IMR-90 (cell line): Measurements from ENCODE around the gene RXFP1.

ENCODE experiments used
- CEBPB ChIP-seq: IDR thresholded peaks from 2 replicates; pipeline ENCODE4 v1.6.1; 2012; ENCODE audit warnings: low read depth, low read length, improper control_type of control experiment
- CHD1 ChIP-seq: IDR thresholded peaks from 2 replicates; pipeline ENCODE4 v1.6.1; 2012; ENCODE audit warnings: low read depth, low read length, improper control_type of control experiment
- MAFK ChIP-seq: IDR thresholded peaks from 2 replicates; pipeline ENCODE4 v1.6.1; 2012; ENCODE audit warnings: low read depth, low read length, improper control_type of control experiment
- MAZ ChIP-seq: IDR thresholded peaks from 2 replicates; pipeline ENCODE4 v1.6.1; 2012; ENCODE audit warnings: low read depth, mild to moderate bottlenecking, low read length, improper control_type of control experiment, moderate library complexity, borderline replicate concordance
- MXI1 ChIP-seq: IDR thresholded peaks from 2 replicates; pipeline ENCODE4 v1.6.1; 2012; ENCODE audit warnings: low read depth, mild to moderate bottlenecking, low read length, moderate library complexity, borderline replicate concordance
- POLR2A ChIP-seq: IDR thresholded peaks from 2 replicates; pipeline ENCODE4 v1.6.1; 2012; ENCODE audit warnings: mild to moderate bottlenecking, low read depth, low read length
- RAD21 ChIP-seq: IDR thresholded peaks from 2 replicates; pipeline ENCODE4 v1.6.1; 2012; ENCODE audit warnings: low read length, improper control_type of control experiment
- RCOR1 ChIP-seq: IDR thresholded peaks from 2 replicates; pipeline ENCODE4 v1.6.1; 2012; ENCODE audit warnings: mild to moderate bottlenecking, low read length, improper control_type of control experiment; ENCODE audit not compliant: insufficient replicate concordance
- RFX5 ChIP-seq: IDR thresholded peaks from 2 replicates; pipeline ENCODE4 v1.8.0; 2012; ENCODE audit warnings: low read depth, mild to moderate bottlenecking, low read length, moderate library complexity
- SMC3 ChIP-seq: fragments of 150-350 bp; IDR thresholded peaks from 2 replicates; pipeline ENCODE4 v1.6.1; 2016; ENCODE audit warnings: low read depth, mild to moderate bottlenecking, antibody characterized with exemption, low read length, moderate library complexity
- TF ChIP-seq, protein P1 (sequence below): conservative IDR thresholded peaks from 2 replicates; pipeline ENCODE4 v1.5.1; 2012; ENCODE audit warnings: mild to moderate bottlenecking, low read depth, low read length, improper control_type of control experiment
- TF ChIP-seq, protein P2 (sequence below): fragments of 150-350 bp; IDR thresholded peaks from 2 replicates; pipeline ENCODE4 v1.6.1; 2017; ENCODE audit warnings: mild to moderate bottlenecking, antibody characterized with exemption, low read length, low read depth

DNA sequence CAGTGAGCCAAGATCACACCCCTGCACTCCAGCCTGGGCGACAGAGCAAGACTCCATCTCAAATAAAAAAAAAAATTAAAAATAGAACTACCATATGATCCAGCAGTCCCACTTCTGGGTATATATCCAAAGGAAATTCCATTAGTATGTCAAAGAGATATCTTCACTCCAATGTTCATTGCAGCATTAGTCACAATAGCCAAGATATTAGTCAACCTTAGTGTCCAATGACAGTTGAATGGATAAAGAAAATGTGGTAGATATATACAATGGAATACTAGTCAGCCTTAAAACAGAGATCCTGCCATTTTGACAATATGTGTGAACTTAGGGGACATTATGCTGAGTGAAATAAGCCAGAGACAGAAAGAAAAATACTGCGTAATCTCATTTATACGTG lies 100.6 kb downstream of the RXFP1 start:
- TF ChIP-seq, protein P1, sequence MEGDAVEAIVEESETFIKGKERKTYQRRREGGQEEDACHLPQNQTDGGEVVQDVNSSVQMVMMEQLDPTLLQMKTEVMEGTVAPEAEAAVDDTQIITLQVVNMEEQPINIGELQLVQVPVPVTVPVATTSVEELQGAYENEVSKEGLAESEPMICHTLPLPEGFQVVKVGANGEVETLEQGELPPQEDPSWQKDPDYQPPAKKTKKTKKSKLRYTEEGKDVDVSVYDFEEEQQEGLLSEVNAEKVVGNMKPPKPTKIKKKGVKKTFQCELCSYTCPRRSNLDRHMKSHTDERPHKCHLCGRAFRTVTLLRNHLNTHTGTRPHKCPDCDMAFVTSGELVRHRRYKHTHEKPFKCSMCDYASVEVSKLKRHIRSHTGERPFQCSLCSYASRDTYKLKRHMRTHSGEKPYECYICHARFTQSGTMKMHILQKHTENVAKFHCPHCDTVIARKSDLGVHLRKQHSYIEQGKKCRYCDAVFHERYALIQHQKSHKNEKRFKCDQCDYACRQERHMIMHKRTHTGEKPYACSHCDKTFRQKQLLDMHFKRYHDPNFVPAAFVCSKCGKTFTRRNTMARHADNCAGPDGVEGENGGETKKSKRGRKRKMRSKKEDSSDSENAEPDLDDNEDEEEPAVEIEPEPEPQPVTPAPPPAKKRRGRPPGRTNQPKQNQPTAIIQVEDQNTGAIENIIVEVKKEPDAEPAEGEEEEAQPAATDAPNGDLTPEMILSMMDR = no peak
- TF ChIP-seq, protein P2, sequence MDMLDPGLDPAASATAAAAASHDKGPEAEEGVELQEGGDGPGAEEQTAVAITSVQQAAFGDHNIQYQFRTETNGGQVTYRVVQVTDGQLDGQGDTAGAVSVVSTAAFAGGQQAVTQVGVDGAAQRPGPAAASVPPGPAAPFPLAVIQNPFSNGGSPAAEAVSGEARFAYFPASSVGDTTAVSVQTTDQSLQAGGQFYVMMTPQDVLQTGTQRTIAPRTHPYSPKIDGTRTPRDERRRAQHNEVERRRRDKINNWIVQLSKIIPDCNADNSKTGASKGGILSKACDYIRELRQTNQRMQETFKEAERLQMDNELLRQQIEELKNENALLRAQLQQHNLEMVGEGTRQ = no peak
- TF ChIP-seq CEBPB (no peak), RAD21 (no peak), RFX5 (no peak), CHD1 (no peak), SMC3 (no peak), POLR2A (no peak), MAZ (no peak), MXI1 (no peak), MAFK (no peak), RCOR1 (no peak)
